Activated CD4-positive, alpha-beta T cell treated with anti-CD3 and anti-CD28 coated beads for 24 hours (primary cell): ENCODE results near the gene RELCH.

Source experiments
- DNase-seq, 2 donors: peaks; one replicate each; pipeline ENCODE4 v3.0.0-alpha.2; 2020; ENCODE audit warnings: low read depth in 2 of 2

Gene RELCH

GRCh38 chr18:62187543-62188510 is 772 bp downstream of the RELCH start:
- no peak for DNase-seq

DNA sequence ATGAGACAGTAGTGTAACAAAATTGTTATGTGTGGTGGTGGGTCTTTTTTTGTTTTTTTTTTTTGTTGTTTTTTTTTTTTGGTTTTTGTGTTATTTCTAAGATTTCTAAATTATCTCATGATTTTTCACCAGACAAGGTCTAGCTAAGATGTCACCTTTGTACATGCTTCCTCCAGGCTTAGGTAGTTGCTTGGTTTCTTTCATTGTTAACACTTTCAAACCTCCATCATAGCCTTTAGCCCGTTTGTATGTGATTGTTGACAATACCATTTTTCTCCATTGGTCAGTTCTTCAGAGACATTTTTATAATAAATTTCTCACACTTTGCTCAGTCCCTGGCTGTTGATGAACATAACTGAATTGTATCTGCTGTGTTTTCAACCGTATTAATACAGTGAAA is 2.2 kb downstream of the RELCH start:
- DNase-seq: no peak

GRCh38 chr18:62196079-62196478 is 9.0 kb downstream of the RELCH start:
- no peak for DNase-seq

DNA sequence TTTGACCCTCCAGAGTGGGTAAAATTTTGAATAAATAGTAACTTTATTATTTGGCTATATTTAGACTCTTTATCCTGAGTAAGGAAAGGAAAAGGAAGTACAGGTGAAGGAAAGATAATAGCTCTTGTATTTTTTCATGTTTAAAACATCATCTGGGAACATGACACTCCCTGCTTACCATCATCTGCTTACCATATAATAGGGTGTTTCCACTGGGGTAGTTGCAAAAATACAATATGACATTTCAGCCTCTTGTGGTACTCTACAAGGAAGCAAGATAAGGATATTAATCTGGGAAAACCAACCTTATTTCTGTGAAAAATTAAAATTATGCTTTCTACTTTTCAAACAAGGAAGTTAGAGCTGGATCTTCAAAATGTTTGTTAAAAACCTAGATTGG is 9.9 kb downstream of the RELCH start:
- no peak for DNase-seq

DNA sequence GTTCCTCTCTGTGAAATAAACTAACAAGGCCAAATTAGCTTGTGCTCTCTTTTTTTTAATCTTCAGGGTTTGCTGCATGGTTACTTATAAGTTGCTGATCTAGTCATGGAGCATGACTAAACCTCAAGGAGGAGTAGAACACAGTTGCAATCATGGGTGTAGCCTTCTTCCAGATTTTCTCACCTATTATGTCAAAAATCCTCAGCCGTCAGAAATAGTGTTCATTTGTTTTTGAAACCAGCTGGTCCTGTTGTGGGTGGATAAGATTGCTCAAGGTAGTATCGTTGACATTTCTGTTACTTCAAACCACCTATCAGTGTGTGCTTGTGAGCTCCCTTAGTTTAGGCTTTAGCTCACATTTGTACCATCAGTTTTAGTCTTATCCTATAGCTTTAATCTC is 11.2 kb downstream of the RELCH start:
- no peak for DNase-seq

DNA sequence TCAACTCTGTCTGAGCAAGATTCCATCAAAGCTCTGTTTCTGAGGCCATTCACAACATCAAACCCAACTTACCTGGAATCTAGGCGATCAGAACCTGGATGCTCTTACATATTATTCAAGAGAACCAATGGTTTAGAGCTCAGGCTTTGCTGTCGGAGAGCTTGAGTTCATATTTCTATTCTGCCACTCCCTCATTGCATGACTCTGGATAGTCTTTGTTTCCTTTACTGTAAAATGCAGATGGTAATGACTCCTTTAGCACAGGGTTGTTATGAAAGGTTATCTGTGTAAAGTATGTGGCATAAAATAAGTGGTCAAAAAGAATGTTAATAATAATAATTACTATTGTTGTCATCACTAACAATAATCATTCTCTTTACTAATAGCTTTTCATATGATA is 12.6 kb downstream of the RELCH start:
- no peak for DNase-seq

DNA sequence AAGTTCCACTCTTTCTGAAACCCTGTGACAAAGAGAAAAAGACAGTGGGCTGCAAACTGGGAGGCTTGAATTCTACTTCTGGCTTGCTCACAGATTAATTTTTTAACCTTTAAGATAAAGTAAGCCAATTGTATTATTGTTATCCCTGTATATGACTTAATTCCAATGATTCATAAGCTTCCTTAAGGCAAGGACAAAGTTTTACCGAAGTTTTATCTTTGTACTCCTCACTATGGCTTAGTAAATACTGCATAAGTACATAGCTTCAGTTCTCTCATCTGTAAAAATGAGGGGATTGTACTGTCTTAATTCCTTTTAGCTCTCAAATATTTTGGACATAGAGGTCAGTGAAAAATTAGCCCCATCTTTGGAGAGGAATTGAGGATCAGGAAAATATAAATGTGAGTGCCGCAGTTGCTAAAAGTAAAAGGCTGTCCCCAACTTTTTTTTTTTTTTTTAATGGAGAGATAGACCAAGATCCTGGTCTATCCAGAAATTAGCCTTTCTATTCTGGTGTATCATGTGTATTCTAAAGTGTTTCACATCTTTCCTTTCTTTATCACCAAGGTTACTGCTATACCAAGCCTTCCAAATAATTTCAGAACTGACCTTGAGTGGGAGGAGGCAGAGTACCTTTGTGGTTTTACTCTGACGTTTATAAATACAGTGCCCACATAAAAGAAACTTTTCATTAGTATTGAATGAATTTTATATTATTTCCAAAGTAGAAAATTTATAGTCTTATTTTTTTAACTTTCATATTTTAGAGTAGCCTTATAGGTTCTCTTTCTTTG is 13.3 kb downstream of the RELCH start:
- no peak for DNase-seq

DNA sequence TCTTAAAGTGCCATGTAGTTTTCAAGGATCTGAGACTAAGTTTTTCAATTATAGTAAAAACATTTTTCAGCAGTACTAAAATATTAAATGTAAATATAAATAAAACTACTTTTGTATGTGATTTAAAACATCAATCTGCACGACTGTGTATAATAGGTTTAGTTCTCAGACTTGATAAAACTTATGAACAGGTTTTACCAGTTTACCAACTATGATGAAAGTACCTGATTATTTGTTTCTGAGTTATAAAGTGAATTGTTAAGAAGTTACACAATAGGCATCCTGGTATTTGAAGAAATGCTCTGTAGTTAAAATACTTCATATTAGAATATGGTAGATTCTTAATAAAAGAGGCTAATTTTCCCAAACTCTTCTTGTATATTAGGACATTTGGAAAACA is 14.8 kb downstream of the RELCH start:
- no peak for DNase-seq

- no peak for DNase-seq
Observed at GRCh38 chr18:62205824-62206223, 18.8 kb downstream of the RELCH start.

- DNase-seq: no peak
Observed at GRCh38 chr18:62206593-62206992, 19.5 kb downstream of the RELCH start.

GRCh38 chr18:62209046-62209445 is 22.0 kb downstream of the RELCH start:
- no peak for DNase-seq

DNA sequence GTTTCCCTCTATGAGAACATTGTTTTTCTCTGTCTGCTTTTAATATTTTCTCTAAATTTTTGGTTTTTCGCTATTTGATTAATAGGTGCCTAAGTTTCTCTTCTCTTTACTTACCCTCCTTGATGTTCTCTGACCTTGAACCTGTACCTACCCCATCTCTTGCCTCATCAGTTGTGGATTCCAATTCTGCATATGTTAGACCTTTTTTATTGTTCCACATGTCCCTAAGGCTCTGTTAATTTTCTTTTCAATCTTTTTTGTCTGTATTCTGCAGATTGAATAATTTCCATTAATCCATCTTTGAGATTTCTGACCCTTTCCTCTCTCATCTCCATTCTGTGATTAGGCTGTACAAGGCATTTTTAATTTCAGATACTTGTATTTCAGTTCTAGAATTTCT is 23.1 kb downstream of the RELCH start:
- no peak for DNase-seq

DNA sequence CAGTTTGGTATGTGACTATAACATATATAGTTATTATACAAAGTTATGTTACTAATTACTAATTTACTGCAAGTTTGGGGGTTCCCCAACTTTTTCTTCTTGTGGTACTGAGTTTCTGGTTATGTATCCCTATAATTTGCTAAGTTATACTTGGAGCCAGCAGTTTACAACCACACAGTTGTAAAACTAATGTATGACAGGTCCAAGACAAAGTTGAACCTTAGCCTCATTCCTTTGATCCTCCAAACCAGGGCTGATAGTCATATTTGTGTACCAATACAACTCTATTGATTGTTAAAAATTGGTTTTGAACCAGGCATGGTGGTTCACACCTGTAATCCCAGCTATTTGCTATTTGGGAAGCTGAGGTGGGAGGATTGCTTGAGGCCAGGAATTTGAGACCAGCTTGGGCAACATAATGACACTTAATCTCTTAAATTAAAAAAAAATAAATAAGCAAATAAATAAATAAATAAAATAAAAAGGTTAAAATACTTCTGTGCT is 24.3 kb downstream of the RELCH start:
- no peak for DNase-seq

DNA sequence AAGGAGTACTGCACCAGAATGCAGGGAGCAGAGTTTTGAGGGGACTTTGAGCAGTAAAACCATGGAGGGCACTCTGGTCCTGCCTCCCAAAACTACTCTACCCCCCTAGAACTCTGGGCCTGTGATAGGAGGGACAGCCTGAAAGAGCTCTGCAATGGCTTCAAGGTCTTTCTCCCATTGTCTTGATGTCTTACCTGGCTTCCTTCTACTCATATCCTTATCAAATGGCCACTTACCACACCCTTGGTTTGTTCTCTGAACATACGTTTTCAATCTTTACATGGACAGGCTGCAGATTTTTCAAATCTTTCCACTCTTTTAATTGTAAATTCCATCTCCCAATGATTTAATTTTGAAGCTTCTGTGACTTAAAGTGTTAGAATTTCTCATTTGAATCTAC is 27.7 kb downstream of the RELCH start:
- DNase-seq: no peak

DNA sequence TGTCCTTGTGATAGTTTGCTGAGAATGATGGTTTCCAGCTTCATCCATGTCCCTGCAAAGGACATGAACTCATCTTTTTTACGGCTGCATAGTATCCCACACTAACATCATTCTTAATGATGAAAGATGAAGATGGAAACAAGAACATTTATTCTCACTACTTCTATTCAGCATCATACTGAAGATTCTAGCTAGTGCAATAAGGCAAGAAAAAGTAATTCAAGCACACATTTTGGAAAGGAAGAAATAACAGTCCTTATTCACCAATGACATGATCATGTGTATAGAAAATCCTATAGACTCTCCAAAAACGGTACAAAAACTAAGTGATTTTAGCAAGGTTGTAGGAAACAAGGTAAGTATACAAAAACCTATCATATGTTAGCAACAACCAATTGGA is 37.2 kb downstream of the RELCH start:
- DNase-seq: no peak

- DNase-seq: no peak
Observed at GRCh38 chr18:62226047-62226446, 39.0 kb downstream of the RELCH start.

DNA sequence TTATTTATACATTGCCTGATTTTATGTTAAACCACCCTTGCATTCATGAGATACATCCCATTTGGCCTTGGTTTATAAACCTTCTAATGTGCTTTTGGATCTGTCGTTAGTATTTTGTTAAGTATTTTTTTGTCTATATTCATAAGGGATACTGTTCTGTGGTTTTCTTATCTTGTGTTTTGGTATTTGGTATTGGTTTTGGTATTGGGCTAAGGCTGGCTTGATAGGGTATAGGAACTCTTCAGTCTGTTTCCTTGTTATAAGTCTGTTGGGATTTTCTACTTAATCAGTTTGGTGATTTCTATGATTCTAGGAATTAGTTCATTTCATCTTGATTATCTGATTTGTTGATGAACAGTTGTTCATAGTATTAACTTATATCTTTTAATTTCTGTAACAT is 49.2 kb downstream of the RELCH start:
- no peak for DNase-seq

GRCh38 chr18:62239475-62239874 is 52.4 kb downstream of the RELCH start:
- no peak for DNase-seq

DNA sequence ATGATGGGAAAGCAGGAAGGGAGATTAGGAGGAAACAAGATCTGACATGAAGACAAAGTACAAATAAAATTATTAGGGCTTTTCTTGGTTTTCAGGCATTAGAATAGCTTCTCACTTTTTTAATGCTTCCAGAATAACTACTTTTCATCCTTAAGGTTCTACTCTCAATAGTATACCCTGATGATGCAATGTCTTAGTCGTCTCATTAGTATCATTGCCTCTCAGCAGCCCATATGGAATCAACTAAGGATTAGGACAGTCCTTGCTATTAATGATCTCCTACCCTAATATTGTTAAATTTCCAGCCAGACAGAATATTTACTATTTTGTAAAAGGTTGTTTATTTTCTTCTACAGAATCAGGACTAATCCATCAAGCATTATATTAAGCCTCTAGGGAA is 55.9 kb downstream of the RELCH start:
- no peak for DNase-seq

DNA sequence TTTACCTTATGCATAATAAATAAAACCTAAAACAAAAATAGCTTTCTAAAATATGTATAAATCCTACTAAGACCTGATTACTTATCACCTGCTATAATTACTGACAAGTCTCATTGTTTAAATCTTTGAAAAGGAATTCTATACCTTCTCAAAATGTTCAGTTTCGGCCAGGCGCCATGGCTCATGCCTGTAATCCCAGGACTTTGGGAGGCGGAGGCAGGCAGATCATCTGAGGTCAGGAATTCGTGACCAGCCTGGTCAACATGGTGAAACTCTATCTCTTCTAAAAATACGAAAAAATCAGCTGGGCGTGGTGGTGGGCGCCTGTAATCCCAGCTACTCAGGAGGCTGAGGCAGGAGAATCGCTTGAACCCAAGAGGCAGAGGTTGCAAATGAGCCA is 58.1 kb downstream of the RELCH start:
- no peak for DNase-seq

GRCh38 chr18:62245699-62246098 is 58.6 kb downstream of the RELCH start:
- DNase-seq: no peak

DNA sequence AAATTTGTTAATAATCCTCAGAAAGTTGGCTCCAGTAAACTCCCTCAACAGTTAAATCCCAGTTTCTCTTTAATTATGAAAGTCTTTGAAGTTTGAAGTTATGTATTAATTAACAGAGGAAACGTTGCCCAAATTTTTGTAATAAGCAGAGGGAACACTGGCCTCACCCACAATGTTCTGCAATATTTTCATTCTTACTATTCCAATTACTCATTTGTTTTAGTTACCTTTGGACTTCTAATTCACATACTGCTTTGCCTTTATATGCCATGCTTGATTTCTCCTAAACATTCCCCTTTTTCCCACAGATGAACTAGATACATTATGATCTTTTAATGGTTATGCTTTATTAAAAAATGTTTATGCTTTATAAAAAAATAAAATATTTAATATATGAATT is 61.3 kb downstream of the RELCH start:
- DNase-seq: no peak
